GM21576 (cell line): ENCODE data around the gene DCC.

Source experiments
- ATAC-seq: cut with Tn5 transposase; IDR thresholded peaks from one replicate; pipeline ENCODE4 v1.9.1; 2021; ENCODE audit warnings: mild to moderate bottlenecking, moderate library complexity; ENCODE audit not compliant: unreplicated experiment

The DCC gene

GRCh38 chr18:52874774-52875173 is 534.8 kb downstream of the DCC start:
- ATAC-seq = no peak

DNA sequence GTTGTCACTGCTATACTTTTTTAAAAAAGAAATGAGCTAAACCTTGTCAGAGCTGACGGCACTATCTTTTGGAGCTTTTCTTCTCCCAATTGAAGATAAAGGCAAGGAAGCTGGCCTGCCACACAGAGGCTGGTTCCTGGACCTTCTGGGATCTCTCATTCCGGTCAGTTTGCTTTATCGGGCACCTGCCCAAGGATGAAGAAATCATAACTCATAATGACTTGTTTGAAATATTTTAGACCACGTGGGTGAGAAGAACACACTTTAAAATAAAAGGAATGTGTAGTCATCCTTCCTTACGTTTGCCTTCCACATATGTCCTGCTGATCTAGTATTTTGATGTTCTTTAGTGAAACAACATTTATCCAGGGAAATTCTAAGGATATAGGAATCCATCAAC is 535.7 kb downstream of the DCC start:
- no peak for ATAC-seq

- no peak for ATAC-seq
Observed at GRCh38 chr18:52888014-52888413, 548.0 kb downstream of the DCC start.

- no peak for ATAC-seq
Observed at GRCh38 chr18:52894801-52895200, 554.8 kb downstream of the DCC start.

DNA sequence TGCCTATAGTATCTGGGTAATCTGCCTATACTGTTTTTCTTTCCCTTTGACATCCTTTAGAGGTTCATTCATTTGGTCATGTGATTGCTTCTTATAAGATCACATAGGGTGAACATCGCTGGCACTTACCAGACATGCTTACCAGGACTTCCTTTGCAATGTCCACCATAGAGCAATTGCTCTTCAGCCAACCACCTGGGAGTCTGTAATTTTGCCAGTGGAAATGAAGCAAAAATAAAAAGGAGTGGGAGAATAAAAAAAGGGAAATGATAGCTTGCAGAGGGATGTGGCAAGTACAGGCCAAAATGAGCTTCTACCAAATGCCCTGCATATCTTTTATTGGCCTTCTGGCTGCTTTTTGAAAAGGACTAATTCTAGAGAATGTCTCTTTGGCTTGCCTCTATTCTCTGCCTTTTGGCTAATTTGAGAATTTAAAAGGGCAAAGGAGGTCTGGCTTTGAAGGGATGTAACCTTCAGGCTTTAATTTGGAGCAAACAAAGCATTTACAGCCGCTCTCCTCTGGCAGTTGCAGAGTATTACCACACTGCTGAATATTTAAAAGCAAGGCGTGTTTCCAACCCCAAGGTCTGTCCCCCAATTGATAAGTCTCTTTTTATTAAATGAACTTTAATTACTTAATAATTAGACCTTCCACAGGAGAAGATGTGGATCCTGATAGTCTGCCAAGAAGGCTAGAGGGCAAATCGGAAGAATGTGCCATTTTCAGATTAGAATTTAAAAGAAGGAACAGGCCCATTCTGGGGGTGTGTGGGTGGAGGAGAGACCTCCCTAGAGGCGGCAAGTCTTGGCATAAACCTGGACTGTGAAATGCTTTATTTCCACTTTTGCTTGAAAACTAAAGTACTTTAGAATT is 557.9 kb downstream of the DCC start:
- ATAC-seq = no peak

GRCh38 chr18:52898485-52899058 is 558.6 kb downstream of the DCC start:
- ATAC-seq = no peak

DNA sequence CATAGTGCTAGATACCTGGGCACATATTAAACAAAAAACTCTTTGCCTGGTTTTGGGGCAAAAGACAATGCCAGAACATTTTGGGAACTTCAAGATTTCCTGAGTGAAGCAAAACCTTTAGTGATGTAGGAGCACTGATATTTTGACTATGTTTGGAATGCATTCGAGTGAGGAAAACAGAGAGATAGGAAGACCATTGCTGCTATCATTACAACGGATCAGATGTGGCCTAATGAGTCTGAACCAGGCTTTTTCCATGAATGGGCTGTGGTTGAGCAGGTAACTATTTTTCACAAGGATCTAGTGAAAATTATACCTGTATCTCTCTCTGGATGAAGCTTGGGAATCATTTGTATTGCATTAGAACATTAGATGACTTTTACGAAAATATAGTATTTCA is 562.2 kb downstream of the DCC start:
- ATAC-seq = no peak

GRCh38 chr18:52903857-52904256 is 563.9 kb downstream of the DCC start:
- ATAC-seq = no peak

DNA sequence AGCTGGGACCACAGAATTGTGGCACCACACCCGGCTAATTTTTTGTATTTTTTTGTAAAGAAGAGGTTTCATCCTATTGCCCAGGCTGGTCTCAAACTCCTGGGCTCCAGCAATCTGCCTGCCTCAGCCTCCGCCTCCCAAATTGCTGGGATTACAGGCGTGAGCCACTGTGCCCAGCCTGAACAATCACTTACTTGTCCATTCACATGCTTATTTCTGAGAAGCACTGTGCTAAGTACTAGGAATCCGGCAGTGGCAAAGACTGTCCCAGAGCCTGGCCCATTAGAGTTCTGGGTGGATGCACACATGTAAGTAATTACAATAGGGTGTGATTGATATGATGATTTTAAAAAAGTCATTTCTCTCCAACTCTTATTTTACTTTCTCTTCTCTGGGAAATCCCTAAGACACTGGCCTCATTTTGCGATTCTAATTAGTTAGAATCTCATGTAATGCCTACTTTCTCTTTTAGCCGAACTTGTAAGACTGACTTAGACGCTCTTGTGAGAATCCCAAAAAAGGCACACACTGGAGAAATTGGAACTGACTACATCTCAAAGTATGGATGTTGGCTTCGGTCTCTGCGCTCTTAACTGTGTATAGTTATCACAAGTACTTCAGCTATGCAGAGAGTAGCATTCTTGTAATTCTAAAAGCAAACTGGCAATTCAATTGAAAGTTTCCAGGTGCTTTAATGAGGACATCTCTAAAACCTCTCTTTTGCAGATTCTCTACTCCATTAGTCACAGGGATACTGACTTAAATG is 567.7 kb downstream of the DCC start:
- no peak for ATAC-seq

DNA sequence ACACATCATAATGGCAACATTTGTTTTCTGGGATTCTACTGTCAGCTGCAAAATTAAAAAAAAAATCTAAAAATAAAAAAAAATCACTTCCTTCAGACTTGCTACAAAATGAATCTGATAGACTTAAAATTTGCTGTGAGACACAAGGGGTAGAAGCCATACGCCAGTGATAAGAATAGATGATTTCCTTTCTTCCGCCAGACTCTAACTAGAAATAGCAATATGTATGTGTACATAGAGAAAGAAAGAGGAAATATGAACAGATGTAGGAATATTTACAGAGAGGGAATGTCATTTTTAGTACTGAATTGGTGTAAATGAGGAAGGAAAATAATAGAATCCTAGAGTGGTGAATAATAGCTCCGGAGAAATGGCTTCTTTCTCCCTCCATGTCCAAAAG is 574.2 kb downstream of the DCC start:
- ATAC-seq = no peak

DNA sequence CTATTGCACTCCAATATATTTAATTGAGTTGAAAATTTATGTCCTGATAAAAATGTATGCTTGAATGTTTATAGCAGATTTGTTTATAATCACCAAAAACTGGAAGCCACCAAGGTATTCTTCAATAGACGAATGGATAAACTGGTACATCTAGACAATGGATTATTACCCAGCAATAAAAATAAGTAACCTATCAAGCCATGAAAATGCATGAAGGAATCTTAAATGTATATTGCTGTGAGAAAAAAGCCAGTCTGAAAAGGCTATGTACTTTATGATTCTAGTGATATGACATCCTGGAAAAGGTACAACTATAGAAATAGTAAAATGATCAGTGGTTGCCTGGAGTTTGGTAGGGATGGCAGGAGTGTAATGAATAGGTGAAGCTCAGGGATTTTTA is 580.7 kb downstream of the DCC start:
- no peak for ATAC-seq

- ATAC-seq = no peak
Observed at GRCh38 chr18:52933356-52933755, 593.4 kb downstream of the DCC start.

DNA sequence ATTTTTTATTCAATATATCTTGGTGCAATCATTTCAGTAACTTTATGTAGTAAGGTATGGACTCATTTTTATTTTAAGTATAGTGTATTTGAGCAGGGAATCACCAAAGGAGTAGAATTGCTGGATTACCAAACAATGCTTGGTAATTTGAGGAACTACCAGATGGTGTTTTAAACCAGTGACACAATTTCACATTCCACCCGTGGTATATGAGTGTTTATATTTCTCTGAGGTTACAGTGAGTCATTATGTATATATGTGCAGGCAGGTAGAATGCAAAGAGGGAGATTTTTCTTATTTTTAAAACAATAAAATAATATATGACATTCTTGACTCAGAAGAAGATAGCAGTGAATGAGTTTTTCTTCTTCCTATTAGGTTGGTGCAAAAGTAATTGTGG is 596.9 kb downstream of the DCC start:
- no peak for ATAC-seq

DNA sequence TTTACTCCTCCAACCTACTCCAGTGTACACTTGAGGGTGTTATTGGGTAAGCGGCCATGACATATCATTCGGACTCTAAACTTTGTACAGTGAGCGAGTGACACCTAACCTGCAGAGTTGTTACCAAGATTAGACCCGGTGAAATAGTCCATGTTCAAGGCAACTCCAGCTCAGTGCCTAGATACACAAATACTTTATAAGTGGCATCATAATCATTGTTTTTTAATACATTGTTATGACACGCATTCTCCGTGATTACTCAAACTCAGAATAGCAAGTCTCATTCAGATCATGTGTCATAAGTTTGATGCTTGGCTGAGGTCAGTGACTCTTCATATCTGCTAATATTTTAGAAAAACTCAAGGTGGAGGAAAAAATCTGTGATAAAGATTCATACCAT is 597.8 kb downstream of the DCC start:
- no peak for ATAC-seq

DNA sequence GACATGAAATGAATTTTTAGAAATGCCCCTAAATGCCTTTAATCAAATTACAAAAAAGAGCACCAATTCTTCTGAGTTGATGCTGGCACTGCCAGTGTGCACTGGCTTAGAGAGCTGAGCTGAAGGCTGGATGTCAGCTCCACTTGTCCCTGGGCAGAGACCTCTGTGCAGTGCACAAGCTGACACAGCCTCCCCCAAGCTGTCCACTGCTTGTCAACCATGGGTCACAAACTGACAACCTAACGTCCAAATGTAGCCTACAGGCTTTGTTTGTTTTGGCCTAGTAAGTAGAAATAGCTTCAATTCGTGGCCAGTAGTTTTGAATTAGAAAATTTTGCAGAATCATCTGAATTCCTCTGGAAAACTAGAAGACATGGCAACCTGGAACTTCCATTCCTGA is 605.6 kb downstream of the DCC start:
- ATAC-seq = no peak

DNA sequence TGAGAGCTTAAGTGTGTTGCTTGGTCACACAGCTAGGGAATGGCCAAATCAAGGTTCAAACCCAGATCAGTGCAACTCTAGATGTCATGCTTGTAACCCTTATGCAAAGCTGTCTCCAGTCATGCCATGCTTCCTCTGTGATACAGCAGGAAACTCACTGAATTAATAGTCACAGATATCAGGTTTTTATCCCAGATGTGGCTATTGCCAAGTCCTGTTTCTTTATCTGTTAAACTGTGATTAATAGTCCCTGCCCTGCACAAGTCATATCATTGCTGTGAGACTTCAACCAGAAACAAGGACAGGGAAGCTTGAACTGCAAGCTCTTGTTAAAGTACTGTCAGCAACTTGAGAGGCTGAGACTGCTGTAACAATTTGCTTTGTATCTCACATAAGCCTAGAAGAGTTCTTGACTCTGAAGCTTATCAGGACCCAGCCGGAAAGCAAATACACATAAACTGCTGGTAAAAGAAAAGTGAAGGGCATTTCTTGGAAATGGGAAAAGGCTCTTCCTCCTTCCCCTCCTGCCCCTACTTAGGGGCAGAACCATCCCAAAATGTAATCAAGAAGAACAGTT is 609.0 kb downstream of the DCC start:
- no peak for ATAC-seq

DNA sequence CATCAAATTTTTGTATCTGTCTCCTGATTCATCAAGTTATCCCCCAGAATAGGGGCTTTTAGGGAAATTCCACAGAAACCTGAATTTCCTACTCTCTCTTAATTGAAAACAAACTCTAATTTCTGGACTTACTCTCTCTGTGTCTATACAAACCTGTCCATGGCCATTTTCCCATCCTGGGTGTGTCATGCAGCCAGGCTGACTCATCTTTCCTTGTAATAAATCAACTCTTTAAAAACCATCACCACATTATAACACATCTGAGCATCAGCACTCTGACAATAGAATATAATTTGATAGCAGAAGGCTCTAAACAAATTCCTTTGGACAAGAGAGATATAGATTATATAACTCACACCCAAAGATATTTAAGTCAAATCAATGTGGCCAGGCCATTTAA is 610.2 kb downstream of the DCC start:
- no peak for ATAC-seq

DNA sequence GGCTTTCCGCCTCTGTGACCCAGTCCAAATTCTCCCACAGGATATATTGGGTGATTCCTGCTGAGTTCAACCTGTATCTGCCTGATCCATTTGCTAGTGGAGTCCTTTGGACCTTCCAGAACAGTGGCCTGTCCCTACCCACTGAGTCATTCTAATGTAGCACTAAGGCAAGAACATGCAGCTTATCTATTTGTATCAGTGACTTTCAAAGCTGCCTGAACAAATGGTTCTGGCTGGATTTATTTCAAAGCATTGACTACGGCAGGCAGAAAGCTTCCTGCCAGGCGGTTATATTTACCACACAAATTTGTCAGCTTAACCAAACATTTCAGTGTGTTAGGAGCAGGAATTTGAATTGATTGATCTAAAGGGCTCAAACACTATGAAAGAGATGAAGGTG is 613.4 kb downstream of the DCC start:
- no peak for ATAC-seq

DNA sequence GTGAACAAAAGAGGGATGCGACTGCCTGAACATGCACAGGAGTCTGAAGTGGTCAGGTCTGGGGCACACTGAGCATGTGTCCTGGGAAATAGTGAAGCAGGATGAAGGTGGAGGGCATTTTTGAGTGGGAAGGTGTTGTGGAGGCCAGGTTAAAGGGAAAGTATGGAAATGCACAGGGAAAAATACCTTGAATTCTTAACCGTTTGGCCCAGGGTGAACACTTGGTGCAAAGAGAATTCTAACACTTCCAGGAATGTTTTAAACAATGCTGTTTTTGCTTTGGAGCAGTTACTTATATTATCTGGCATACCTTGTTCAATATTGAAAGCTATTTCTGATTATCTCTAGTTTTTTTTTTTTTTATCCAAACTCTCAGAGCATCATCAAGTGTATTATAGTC is 623.5 kb downstream of the DCC start:
- ATAC-seq = no peak

DNA sequence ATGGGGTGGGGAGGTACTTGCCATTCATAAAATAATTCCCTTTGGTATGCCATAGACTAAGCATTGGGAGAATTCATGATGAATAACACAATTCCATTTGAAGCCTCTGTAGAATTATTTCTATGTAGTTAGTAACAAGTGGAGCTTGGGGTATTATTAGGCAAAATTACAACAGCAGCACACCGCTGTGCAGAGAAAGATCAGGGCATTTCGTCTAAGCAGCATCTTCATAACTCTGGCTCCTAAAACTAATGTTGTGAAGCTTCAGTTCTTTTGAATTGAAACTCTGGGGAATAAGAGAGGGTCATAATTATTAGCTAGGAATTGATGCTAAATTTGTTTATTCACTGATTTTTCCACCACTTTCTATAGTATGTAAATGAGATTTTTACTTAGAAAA is 630.7 kb downstream of the DCC start:
- no peak for ATAC-seq

GRCh38 chr18:52971097-52971496 is 631.1 kb downstream of the DCC start:
- no peak for ATAC-seq

DNA sequence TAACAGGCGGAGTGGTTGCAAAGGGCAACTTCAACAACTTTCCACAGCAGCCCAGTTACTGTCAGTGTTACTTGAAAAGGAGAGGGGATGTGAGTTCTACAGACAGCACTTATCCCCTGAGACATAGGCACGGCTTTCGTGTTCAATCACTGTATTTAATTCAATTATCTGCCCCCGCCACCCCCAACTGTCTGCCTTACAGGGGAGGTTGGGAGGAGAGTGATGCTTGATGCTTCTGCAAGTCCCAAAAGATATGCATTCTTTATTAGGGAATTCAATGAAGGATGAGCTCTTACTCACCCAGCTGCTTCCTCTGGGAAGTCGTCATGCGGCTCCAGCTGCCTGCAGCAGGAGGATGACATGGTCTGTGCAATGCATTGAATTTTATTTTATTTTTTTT is 639.9 kb downstream of the DCC start:
- ATAC-seq = no peak
